Esophagus squamous epithelium (tissue), 4 donors: ENCODE results near the gene ERLIN1.

ENCODE experiments used
- CTCF ChIP-seq, 6 experiments: fragments of 450-650 bp in 4 of 6; fragments of 200-600 bp in 2 of 6; sonication (generic) in 2 of 6; IDR thresholded peaks; one replicate each; pipeline ENCODE4 v1.5.1; 2016 to 2019; ENCODE audit warnings: antibody characterized with exemption in 6 of 6, mild to moderate bottlenecking in 4 of 6, moderate library complexity in 4 of 6
- POLR2A ChIP-seq, 4 donors: fragments of 450-650 bp; IDR thresholded peaks; one replicate each; pipeline ENCODE4 v1.6.1; 2017; ENCODE audit warnings: antibody characterized with exemption in 4 of 4, mild to moderate bottlenecking in 4 of 4, moderate library complexity in 3 of 4

- TF ChIP-seq CTCF (IDR thresholded peaks at IDR 0.05): no peak
- no peak for TF ChIP-seq POLR2A (IDR thresholded peaks at IDR 0.05)
Observed at GRCh38 chr10:100114460-100114859, 71.4 kb downstream of the ERLIN1 start.
